ENCODE data around the gene PCYT2. TPM values are rescaled to one million over a fixed set of nuclear protein-coding genes. Genes with fewer than 3 reads are reported as not detected.

The PCYT2 gene
- total and polyA plus RNA-seq, 7 donors: 10.2 to 26.9 (median 13.3) TPM

DNA sequence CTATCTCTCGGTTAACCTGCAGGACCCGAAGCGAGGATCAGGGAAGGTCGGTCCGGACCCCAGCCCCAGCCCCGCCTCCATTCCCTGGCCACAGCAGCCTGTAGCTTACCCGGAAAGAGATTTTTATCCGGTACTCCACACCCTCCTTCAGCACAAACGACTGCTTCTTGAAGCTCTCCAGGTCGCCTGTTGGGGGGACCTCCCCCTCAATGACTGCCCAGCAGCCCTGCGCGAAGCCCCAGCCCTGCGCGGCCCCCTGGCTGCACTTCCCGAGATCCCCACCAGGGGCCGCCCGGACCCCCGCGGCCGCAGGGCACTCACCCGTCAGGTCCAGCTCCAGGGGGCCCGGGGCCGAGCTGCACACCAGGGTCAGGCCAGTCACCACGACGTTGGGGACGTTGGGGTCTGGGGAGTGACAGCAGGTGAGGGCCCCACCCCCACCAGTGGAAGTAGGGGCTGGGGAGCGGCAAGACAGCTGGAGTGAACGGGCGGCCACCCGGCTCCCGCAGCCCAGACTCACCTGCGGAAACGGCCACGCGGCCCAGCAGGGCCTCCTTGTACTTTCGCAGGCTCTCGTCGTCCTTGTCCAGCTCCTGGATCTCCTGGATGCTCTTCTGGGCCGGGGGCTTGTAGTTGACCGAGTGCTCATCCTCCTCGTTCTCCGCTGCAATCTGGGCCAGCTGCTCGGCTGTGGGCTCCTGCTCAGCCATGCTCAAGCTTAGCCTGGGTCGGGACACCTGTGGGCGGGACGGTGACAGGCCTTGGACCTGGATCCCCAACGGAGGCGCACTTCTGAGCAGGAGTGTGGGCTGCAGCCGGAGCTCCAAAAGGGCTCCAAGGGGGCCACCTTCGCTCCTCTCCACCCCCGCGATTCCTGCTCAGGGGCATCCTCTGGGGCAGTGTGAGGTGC is 41.7 kb downstream of the PCYT2 start:
- peak; percentile 31 to 45 (median 38) for ATAC-seq
- WGBS, 3 donors: 31 to 39% (median 33%) methylated on average over 51 to 52 of the region's 52 CpGs

DNA sequence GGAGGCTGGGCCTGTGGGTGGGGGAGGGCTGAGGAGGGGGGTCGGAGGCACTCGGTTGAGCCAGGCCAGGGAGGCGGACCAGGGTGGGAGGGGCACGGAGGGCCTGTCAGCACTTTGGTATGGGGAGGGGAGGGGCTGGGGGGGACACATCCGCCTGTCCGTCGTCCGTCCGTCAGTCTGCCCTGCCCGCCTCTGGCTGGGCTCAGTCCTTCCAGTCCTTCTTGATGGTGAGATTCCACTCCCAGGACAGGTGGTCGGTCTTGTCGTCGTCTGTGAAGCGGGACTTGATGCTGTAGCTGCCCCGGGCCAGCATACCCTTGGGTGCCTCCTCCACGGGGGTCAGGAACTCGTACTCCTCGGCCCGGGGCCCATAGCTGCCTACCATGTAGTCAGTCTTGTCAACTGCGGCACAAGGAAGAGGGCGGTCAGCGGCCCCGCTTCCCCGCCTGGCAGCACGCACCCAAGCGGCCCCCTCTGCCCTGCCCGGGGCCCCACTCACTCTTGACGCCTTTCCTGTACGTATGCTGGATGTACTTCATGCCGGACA is 42.5 kb downstream of the PCYT2 start:
- Histone ChIP-seq H3K9me3 (no peaks in the 10 kb centered on the region), H3K36me3 (ENCODE audit: insufficient read depth in 1 of 2, low read depth in 1 of 2) (peaks cover 0 to 49% of the 10 kb centered on the region in 2 donors), H3K27ac (peak overlapping the region; percentile 99), H3K4me3 (peak overlapping the region; percentile 74), H3K27me3 (ENCODE audit: insufficient read depth in 3 of 3, low read length in 2 of 3) (no peaks in the 10 kb centered on the region), H3K4me1 (peaks cover 41% of the 10 kb centered on the region)
- TF ChIP-seq, protein P1, sequence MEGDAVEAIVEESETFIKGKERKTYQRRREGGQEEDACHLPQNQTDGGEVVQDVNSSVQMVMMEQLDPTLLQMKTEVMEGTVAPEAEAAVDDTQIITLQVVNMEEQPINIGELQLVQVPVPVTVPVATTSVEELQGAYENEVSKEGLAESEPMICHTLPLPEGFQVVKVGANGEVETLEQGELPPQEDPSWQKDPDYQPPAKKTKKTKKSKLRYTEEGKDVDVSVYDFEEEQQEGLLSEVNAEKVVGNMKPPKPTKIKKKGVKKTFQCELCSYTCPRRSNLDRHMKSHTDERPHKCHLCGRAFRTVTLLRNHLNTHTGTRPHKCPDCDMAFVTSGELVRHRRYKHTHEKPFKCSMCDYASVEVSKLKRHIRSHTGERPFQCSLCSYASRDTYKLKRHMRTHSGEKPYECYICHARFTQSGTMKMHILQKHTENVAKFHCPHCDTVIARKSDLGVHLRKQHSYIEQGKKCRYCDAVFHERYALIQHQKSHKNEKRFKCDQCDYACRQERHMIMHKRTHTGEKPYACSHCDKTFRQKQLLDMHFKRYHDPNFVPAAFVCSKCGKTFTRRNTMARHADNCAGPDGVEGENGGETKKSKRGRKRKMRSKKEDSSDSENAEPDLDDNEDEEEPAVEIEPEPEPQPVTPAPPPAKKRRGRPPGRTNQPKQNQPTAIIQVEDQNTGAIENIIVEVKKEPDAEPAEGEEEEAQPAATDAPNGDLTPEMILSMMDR (IDR thresholded peaks at IDR 0.05): no peak
- 51 to 65% (median 56%) methylated on average over 21 to 30 of the region's 30 CpGs for WGBS, 3 donors
- intact Hi-C loops (cut with DNase I): loop anchor here in 1 of 2 donors (2.0 to 5.0 kb wide), 2 partner anchors 69 to 152 kb away; partner anchors contain the start of gene PYCR1
- peak; percentile 10 to 25 (median 16) for ATAC-seq
- DNase-seq: peak; percentile 69 to 78

More for the DNA sequence above, 41.7 kb downstream of the PCYT2 start:
- intact Hi-C loops (cut with DNase I): loop anchor here in 1 of 2 donors (2.0 to 5.0 kb wide), 3 partner anchors 53 to 151 kb away; partner anchors contain the start of gene PYCR1
- H3K27me3 ChIP-seq (ENCODE audit: insufficient read depth in 3 of 3, low read length in 2 of 3): no peaks in the 10 kb centered on the region
- H3K27ac ChIP-seq: peak overlapping the region; percentile 99
- H3K9me3 ChIP-seq: no peaks in the 10 kb centered on the region
- H3K36me3 ChIP-seq (ENCODE audit: insufficient read depth in 1 of 2, low read depth in 1 of 2): peaks cover 0 to 49% of the 10 kb centered on the region in 2 donors
- TF ChIP-seq, protein P1 (IDR thresholded peaks at IDR 0.05): peak; percentile 92
- DNase-seq: peak in 1 of 2 donors; percentile 57
- peaks cover 41% of the 10 kb centered on the region for H3K4me1 ChIP-seq
- H3K4me3 ChIP-seq: peak overlapping the region; percentile 74

DNA sequence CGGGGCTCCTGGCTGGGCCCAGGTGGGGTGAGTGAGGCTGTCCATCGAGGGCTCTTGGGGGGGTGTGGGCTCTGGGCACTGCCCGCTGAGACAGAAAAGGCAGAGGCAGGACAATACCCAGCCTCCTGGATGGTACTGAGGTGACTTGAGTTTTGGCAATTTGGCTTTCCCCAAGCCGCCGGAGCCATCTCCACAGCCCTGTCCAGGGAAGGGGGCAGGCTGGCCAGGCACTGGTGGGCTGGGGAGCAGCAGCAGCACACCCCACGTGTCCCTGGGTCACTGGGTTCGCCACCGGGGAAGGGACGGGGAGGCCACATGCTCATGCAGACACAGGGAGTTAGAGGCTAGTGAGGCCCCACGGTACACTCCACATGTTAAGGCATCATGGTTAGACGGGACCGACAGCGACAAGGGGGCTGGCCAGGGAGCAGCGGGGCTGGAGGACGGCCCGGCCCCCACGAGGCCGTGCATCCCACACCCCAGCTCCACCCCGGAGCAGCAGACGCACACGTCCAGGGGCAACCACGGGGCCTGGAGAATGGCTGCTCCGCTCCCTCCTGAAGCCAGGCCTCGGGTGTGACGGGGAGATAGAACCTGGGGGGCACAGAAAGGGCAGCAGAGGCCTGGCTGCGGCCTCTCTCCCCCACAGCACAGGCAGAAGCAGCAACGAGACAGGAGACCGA is 43.1 kb downstream of the PCYT2 start:
- Histone ChIP-seq H3K9me3 (no peaks in the 10 kb centered on the region), H3K36me3 (ENCODE audit: insufficient read depth in 1 of 2, low read depth in 1 of 2) (peaks cover 0 to 53% of the 10 kb centered on the region in 2 donors), H3K4me1 (peaks cover 44% of the 10 kb centered on the region), H3K27ac (peak overlapping the region; percentile 99), H3K27me3 (ENCODE audit: insufficient read depth in 3 of 3, low read length in 2 of 3) (no peaks in the 10 kb centered on the region), H3K4me3 (no peak overlapping the region)
- TF ChIP-seq, protein P1 (IDR thresholded peaks at IDR 0.05): no peak
- intact Hi-C loops (cut with DNase I): loop anchor here in 1 of 2 donors (2.0 to 5.0 kb wide), 2 partner anchors 69 to 153 kb away; partner anchors contain the start of gene PYCR1
- DNase-seq: no peak
- no peak for ATAC-seq
- WGBS, 3 donors: 57 to 79% (median 62%) methylated on average over 25 to 28 of the region's 28 CpGs

DNA sequence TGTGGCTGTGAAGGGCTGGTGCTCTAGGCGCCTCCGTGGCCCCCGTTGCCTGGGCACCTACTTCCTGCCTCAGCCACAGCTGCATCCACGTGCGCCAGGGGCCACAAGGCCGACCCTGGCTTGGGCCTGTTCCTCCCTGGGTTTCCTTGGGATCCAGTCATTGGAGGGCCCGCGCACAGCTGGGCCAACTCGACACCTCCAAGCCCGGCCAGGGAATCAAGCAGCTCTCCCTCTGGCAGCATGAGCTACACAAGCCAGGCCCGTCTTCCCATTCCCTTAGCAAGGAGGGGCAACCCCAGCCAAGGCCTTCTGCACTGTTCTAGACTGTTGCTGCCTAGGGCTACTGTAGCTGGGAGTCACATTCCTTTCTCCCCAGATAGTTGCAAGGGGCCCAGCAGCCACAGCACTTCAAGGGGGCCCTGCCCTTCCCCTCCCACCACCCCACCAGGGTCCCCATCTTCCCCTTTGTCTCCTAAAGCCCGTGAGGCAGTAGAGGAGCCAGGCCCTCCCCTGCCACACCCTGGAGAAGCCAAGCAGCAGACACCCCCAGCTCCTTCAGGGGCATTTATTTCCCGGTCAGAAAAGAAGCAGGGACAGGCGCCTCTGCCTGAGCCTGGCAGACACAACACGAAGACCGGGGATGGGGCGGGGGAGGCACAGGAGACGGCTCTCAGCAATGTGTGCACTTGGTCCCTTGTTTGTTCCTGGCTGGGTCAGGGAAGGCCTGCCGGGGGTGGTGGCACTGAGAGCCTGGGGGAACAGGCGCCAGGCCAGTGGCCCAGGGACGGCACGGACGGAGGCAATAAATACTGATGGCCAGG is 43.8 kb downstream of the PCYT2 start:
- intact Hi-C loops (cut with DNase I): loop anchor here in 1 of 2 donors (5.0 kb wide), 1 partner anchor 70 kb away; the partner anchor contains the start of gene PYCR1
- DNase-seq: no peak
- H3K9me3 ChIP-seq: no peaks in the 10 kb centered on the region
- no peak overlapping the region for H3K4me3 ChIP-seq
- H3K27ac ChIP-seq: peak overlapping the region; percentile 99
- TF ChIP-seq, protein P1 (IDR thresholded peaks at IDR 0.05): no peak
- no peaks in the 10 kb centered on the region for H3K27me3 ChIP-seq (ENCODE audit: insufficient read depth in 3 of 3, low read length in 2 of 3)
- peaks cover 45% of the 10 kb centered on the region for H3K4me1 ChIP-seq
- no peak for ATAC-seq
- WGBS, 3 donors: 33 to 57% (median 33%) methylated on average over 21 to 23 of the region's 23 CpGs
- peaks cover 0 to 54% of the 10 kb centered on the region in 2 donors for H3K36me3 ChIP-seq (ENCODE audit: insufficient read depth in 1 of 2, low read depth in 1 of 2)
